ENCODE measurements around the gene SMARCB1. TPM values are rescaled to one million over a fixed set of nuclear protein-coding genes. Genes with fewer than 3 reads are reported as not detected.

Gene SMARCB1
- total and polyA plus RNA-seq, 2 donors (not counting 1 experiment from before 2014, with no cell fraction given): 20.5 to 86.4 TPM

DNA sequence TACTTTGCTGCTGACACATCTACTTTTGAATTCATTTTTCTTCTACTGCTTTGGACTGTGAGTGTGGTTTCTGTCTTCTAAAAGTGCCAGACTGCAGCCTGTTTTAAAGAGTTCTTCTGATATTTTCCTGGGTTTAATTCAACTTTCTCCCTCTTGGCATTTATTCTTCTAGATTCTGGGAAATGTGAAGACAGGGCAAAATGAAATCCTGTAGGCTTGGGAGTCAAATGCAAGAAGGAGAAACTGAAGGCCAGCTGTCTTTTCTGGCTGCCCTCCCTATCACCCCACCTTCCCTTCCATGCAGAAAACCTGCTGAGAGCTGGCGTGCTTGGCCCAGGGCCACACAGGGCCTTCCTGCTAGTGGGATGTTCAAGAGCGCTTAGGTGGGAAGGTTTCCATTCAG, 43.5 kb upstream of the SMARCB1 start:
- H3K4me2 ChIP-seq (ENCODE audit: extremely low read depth, insufficient read depth, low read length): no peak overlapping the region
- H3K4me1 ChIP-seq (ENCODE audit: control insufficient read depth, extremely low read depth, insufficient read depth, low read length): no peaks in the 10 kb centered on the region
- TF ChIP-seq, protein P1, sequence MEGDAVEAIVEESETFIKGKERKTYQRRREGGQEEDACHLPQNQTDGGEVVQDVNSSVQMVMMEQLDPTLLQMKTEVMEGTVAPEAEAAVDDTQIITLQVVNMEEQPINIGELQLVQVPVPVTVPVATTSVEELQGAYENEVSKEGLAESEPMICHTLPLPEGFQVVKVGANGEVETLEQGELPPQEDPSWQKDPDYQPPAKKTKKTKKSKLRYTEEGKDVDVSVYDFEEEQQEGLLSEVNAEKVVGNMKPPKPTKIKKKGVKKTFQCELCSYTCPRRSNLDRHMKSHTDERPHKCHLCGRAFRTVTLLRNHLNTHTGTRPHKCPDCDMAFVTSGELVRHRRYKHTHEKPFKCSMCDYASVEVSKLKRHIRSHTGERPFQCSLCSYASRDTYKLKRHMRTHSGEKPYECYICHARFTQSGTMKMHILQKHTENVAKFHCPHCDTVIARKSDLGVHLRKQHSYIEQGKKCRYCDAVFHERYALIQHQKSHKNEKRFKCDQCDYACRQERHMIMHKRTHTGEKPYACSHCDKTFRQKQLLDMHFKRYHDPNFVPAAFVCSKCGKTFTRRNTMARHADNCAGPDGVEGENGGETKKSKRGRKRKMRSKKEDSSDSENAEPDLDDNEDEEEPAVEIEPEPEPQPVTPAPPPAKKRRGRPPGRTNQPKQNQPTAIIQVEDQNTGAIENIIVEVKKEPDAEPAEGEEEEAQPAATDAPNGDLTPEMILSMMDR (conservative IDR thresholded peaks at IDR 0.05 in 1 of 2, IDR thresholded peaks at IDR 0.05 in 1 of 2; ENCODE audit: low read depth in 1 of 2, low read length in 2 of 2): no peak
- no peak overlapping the region for H3K9ac ChIP-seq (ENCODE audit: insufficient read depth, low read length)
- H3K36me3 ChIP-seq (ENCODE audit: control insufficient read depth, insufficient read depth, low read length): peaks cover 3% of the 10 kb centered on the region
- H4K20me1 ChIP-seq (ENCODE audit: control insufficient read depth, extremely low read depth, insufficient read depth, low read length): no peaks in the 10 kb centered on the region
- no peak for DNase-seq (ENCODE audit: low read depth in 2 of 2)
- no peaks in the 10 kb centered on the region for H3K27me3 ChIP-seq (ENCODE audit: control insufficient read depth, insufficient read depth, low read length)
- no peak overlapping the region for H3K27ac ChIP-seq (ENCODE audit: insufficient read depth, low read length)
- H2AFZ ChIP-seq (ENCODE audit: low read length): no peak overlapping the region
- H3K9me3 ChIP-seq (ENCODE audit: control insufficient read depth, insufficient read depth, low read depth, low read length): no peaks in the 10 kb centered on the region
- H3K4me3 ChIP-seq (replicated peaks in 1 of 4; ENCODE audit: control extremely low read depth in 1 of 4, insufficient read depth in 1 of 4, low read depth in 3 of 4, low read length in 4 of 4): no peak overlapping the region
- H3K79me2 ChIP-seq (ENCODE audit: control insufficient read depth, insufficient read depth, low read length): no peaks in the 10 kb centered on the region

DNA sequence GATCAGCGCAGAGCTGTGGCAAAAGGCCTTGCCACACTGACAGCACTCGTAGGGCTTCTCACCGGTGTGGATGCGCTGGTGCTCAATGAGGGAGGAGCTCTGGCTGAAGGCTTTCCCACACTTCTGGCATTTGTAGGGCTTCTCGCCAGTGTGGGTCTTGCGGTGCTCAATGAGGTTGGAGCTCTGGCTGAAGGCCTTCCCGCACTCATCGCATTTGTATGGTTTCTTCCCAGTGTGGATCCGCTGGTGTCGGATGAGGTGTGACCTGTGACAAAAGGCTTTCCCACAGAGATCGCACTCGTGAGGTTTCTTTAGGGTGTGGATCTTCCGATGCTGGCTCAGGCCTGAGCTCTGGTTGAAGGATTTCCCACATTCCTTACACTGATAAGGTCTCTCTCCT, 42.8 kb upstream of the SMARCB1 start:
- Histone ChIP-seq H3K27me3 (ENCODE audit: control insufficient read depth, insufficient read depth, low read length) (no peaks in the 10 kb centered on the region), H3K27ac (ENCODE audit: insufficient read depth, low read length) (no peak overlapping the region), H3K4me3 (replicated peaks in 1 of 4; ENCODE audit: control extremely low read depth in 1 of 4, insufficient read depth in 1 of 4, low read depth in 3 of 4, low read length in 4 of 4) (no peak overlapping the region), H3K9me3 (ENCODE audit: control insufficient read depth, insufficient read depth, low read depth, low read length) (no peaks in the 10 kb centered on the region), H3K4me1 (ENCODE audit: control insufficient read depth, extremely low read depth, insufficient read depth, low read length) (no peaks in the 10 kb centered on the region), H2AFZ (ENCODE audit: low read length) (no peak overlapping the region), H3K79me2 (ENCODE audit: control insufficient read depth, insufficient read depth, low read length) (no peaks in the 10 kb centered on the region), H3K36me3 (ENCODE audit: control insufficient read depth, insufficient read depth, low read length) (peaks cover 3% of the 10 kb centered on the region), H4K20me1 (ENCODE audit: control insufficient read depth, extremely low read depth, insufficient read depth, low read length) (no peaks in the 10 kb centered on the region), H3K4me2 (ENCODE audit: extremely low read depth, insufficient read depth, low read length) (no peak overlapping the region), H3K9ac (ENCODE audit: insufficient read depth, low read length) (no peak overlapping the region)
- TF ChIP-seq, protein P1 (conservative IDR thresholded peaks at IDR 0.05 in 1 of 2, IDR thresholded peaks at IDR 0.05 in 1 of 2; ENCODE audit: low read depth in 1 of 2, low read length in 2 of 2): no peak
- no peak for TF ChIP-seq EZH2 (IDR thresholded peaks at IDR 0.05; ENCODE audit: low read length, missing control alignments)
- DNase-seq (ENCODE audit: low read depth in 2 of 2): no peak

DNA sequence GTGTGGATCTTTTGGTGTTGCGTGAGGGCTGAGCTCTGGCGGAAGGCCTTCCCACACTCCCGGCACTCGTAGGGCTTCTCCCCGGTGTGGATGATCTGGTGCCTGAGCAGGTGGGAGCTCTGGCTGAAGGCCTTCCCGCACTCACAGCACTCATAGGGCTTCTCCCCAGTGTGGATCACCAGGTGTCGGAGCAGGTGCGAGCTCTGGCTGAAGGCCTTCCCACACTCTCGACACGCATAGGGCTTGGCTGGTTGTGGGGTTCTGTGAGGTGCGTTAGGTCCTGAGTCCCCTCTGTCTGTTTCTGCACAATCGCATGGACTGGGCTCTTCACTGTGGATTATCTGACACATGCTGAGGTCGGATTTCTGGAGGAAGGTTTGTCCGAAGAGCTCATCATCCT, 42.3 kb upstream of the SMARCB1 start:
- Histone ChIP-seq H3K9ac (ENCODE audit: insufficient read depth, low read length) (no peak overlapping the region), H3K27me3 (ENCODE audit: control insufficient read depth, insufficient read depth, low read length) (no peaks in the 10 kb centered on the region), H3K4me2 (ENCODE audit: extremely low read depth, insufficient read depth, low read length) (no peak overlapping the region), H4K20me1 (ENCODE audit: control insufficient read depth, extremely low read depth, insufficient read depth, low read length) (no peaks in the 10 kb centered on the region), H3K36me3 (ENCODE audit: control insufficient read depth, insufficient read depth, low read length) (peaks cover 3% of the 10 kb centered on the region), H2AFZ (ENCODE audit: low read length) (no peak overlapping the region), H3K9me3 (ENCODE audit: control insufficient read depth, insufficient read depth, low read depth, low read length) (no peaks in the 10 kb centered on the region), H3K79me2 (ENCODE audit: control insufficient read depth, insufficient read depth, low read length) (no peaks in the 10 kb centered on the region), H3K27ac (ENCODE audit: insufficient read depth, low read length) (no peak overlapping the region), H3K4me1 (ENCODE audit: control insufficient read depth, extremely low read depth, insufficient read depth, low read length) (no peaks in the 10 kb centered on the region), H3K4me3 (replicated peaks in 1 of 4; ENCODE audit: control extremely low read depth in 1 of 4, insufficient read depth in 1 of 4, low read depth in 3 of 4, low read length in 4 of 4) (no peak overlapping the region)
- TF ChIP-seq, protein P1 (conservative IDR thresholded peaks at IDR 0.05 in 1 of 2, IDR thresholded peaks at IDR 0.05 in 1 of 2; ENCODE audit: low read depth in 1 of 2, low read length in 2 of 2): no peak
- no peak for TF ChIP-seq EZH2 (IDR thresholded peaks at IDR 0.05; ENCODE audit: low read length, missing control alignments)
- DNase-seq (ENCODE audit: low read depth in 2 of 2): no peak

All from fibroblast of lung (primary cell).